NCI-H226 (cell line): ENCODE measurements around the gene TCEAL1.
"Not testable (repeated sequence)": the region's sequence is repeated elsewhere in the genome, so short reads cannot be mapped to it uniquely, and the experiment has no call there.

ENCODE experiments used
- DNase-seq: peaks from one replicate; pipeline ENCODE4 v3.0.0-alpha.2; 2015

The TCEAL1 gene

GRCh38 chrX:103628386-103629317 is at the start of gene TCEAL1:
Gene TCEAL1, plus strand, starts transcription at chrX:103628975. Its CDS starts 942 bp downstream, at chrX:103629917.
- peak; percentile 7 for DNase-seq

- no peak for DNase-seq
Observed at GRCh38 chrX:103584596-103584995, 44.2 kb upstream of the TCEAL1 start.

GRCh38 chrX:103585411-103586313 is 43.1 kb upstream of the TCEAL1 start, which contains the start of gene TCEAL4:
Gene TCEAL4, plus strand, starts transcription at chrX:103585515. Its CDS starts 1,161 bp downstream, at chrX:103586676.
- DNase-seq = no peak

- DNase-seq = no peak
Observed at GRCh38 chrX:103586314-103586646, 42.5 kb upstream of the TCEAL1 start.

GRCh38 chrX:103586659-103587058 is 42.1 kb upstream of the TCEAL1 start:
- DNase-seq = no peak

GRCh38 chrX:103592295-103592694 is 36.5 kb upstream of the TCEAL1 start:
- DNase-seq = not testable (repeated sequence)

GRCh38 chrX:103595202-103595601 is 33.6 kb upstream of the TCEAL1 start:
- DNase-seq = not testable (repeated sequence)

- peak; percentile 49 for DNase-seq
Observed at GRCh38 chrX:103607364-103608305, 21.1 kb upstream of the TCEAL1 start, which contains the start of gene TCEAL3. Gene TCEAL3, plus strand, starts transcription at chrX:103607963. Its CDS starts 1,102 bp downstream, at chrX:103609065.

- no peak for DNase-seq
Observed at GRCh38 chrX:103608306-103608963, 20.3 kb upstream of the TCEAL1 start.

- no peak for DNase-seq
Observed at GRCh38 chrX:103610282-103610681, 18.5 kb upstream of the TCEAL1 start.

- peak; percentile 15 for DNase-seq
Observed at GRCh38 chrX:103613362-103613890, 15.3 kb upstream of the TCEAL1 start.

- DNase-seq = peak; percentile 62
Observed at GRCh38 chrX:103614999-103615398, 13.8 kb upstream of the TCEAL1 start.

GRCh38 chrX:103615781-103616371 is 12.9 kb upstream of the TCEAL1 start:
- peak; percentile 6 for DNase-seq

- DNase-seq = no peak
Observed at GRCh38 chrX:103616676-103617186, 12.0 kb upstream of the TCEAL1 start.

- no peak for DNase-seq
Observed at GRCh38 chrX:103624111-103624510, 4.7 kb upstream of the TCEAL1 start.

- peak; percentile 10 for DNase-seq
Observed at GRCh38 chrX:103626855-103627254, 1.9 kb upstream of the TCEAL1 start.

GRCh38 chrX:103629318-103630170 is 769 bp downstream of the TCEAL1 start:
- peak; percentile 62 for DNase-seq

GRCh38 chrX:103630171-103630511 is 1.4 kb downstream of the TCEAL1 start:
- no peak for DNase-seq

GRCh38 chrX:103631145-103631544 is 2.4 kb downstream of the TCEAL1 start:
- no peak for DNase-seq

GRCh38 chrX:103635436-103635835 is 6.7 kb downstream of the TCEAL1 start:
- peak; percentile 7 for DNase-seq
